Spleen (tissue), 7 donors: ENCODE measurements around the gene CUBN.

Experiments
- POLR2A ChIP-seq, 3 donors: fragments of 450-650 bp; IDR thresholded peaks; one replicate each; pipeline ENCODE4 v1.5.1; 2017; ENCODE audit warnings: antibody characterized with exemption in 3 of 3, mild to moderate bottlenecking in 1 of 3
- TF ChIP-seq, protein P1 (sequence below), 11 experiments: fragments of 200-600 bp in 7 of 11; fragments of 450-650 bp in 4 of 11; sonication (generic) in 4 of 11; IDR thresholded peaks in 8 of 11; conservative IDR thresholded peaks in 3 of 11; 1 replicate in 7 of 11; 2 replicates in 4 of 11; pipeline versions ENCODE4 v1.4.0 to v1.8.0; 2016 to 2021; ENCODE audit warnings: antibody characterized with exemption in 11 of 11, inconsistent platforms in 4 of 11, mild to moderate bottlenecking in 1 of 11
- donor health status: DM: no; HTN: no; CAD: no; lungs with moderate emphysema.
- donor health status: DM: no; HTN: no; CAD: no.
- donor health status: DM: no; HTN: no; CAD: no.

DNA sequence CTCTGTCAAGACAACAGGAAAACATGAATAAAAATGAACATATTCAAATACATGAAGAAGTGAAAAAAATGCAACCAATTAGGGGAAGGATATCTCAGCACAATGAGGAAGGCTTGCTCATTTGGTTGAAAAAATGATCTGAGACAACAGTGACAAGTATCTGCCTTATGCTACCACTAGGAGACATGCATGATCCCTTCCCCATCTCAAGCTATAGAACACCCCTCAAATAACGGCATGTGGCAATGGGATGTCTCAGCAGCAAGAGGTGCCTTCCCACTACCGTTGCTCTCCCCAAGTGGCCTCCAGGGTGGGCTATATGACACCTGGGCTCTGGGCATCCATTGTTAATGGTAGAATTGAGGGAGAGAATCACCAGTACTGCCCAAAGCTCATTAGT is 214.3 kb downstream of the CUBN start:
- TF ChIP-seq, protein P1, sequence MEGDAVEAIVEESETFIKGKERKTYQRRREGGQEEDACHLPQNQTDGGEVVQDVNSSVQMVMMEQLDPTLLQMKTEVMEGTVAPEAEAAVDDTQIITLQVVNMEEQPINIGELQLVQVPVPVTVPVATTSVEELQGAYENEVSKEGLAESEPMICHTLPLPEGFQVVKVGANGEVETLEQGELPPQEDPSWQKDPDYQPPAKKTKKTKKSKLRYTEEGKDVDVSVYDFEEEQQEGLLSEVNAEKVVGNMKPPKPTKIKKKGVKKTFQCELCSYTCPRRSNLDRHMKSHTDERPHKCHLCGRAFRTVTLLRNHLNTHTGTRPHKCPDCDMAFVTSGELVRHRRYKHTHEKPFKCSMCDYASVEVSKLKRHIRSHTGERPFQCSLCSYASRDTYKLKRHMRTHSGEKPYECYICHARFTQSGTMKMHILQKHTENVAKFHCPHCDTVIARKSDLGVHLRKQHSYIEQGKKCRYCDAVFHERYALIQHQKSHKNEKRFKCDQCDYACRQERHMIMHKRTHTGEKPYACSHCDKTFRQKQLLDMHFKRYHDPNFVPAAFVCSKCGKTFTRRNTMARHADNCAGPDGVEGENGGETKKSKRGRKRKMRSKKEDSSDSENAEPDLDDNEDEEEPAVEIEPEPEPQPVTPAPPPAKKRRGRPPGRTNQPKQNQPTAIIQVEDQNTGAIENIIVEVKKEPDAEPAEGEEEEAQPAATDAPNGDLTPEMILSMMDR (IDR thresholded peaks at IDR 0.05 in 8 of 11, conservative IDR thresholded peaks at IDR 0.05 in 3 of 11), result no peak
- no peak for TF ChIP-seq POLR2A (IDR thresholded peaks at IDR 0.05)
